K562 (cell line): ENCODE results near the gene ARMH3. TPM values are rescaled to one million over a fixed set of nuclear protein-coding genes. Genes with fewer than 3 reads are reported as not detected.

Experiments
- ADNP ChIP-seq: fragments of 200-800 bp; sonication (Bioruptor generic); IDR thresholded peaks from 2 replicates; pipeline ENCODE4 v1.6.1; 2016; ENCODE audit warnings: missing genetic modification characterization, missing compliant biosample characterization
- ATF7 ChIP-seq: fragments of 450-650 bp; IDR thresholded peaks from 2 replicates; pipeline ENCODE4 v1.7.1; 2014; ENCODE audit warnings: mild to moderate bottlenecking, moderate library complexity
- ELF2 ChIP-seq: fragments of 250-450 bp; sonication (Bioruptor Pico); IDR thresholded peaks from 2 replicates; pipeline ENCODE4 v1.5.0; 2021; ENCODE audit warnings: mild to moderate bottlenecking
- KLF6 ChIP-seq: fragments of 250-450 bp; sonication (Bioruptor Pico); IDR thresholded peaks from 2 replicates; pipeline ENCODE4 v1.4.0; 2020; ENCODE audit warnings: mild to moderate bottlenecking, moderate library complexity, borderline replicate concordance
- LEF1 ChIP-seq: fragments of 450-650 bp; IDR thresholded peaks from 2 replicates; pipeline ENCODE4 v1.6.1; 2016; ENCODE audit warnings: mild to moderate bottlenecking
- NCOA1 ChIP-seq: fragments of 450-650 bp; IDR thresholded peaks from 2 replicates; pipeline ENCODE4 v1.6.1; 2016; ENCODE audit warnings: low read depth
- NRF1 ChIP-seq, 2 experiments: fragments of 450-650 bp; IDR thresholded peaks in 1 of 2; conservative IDR thresholded peaks in 1 of 2; 2 replicates each; pipeline ENCODE4 v1.6.1; 2014; ENCODE audit warnings: mild to moderate bottlenecking in 2 of 2
- OTX1 ChIP-seq: fragments of 450-650 bp; formaldehyde crosslinking; IDR thresholded peaks from 2 replicates; pipeline ENCODE4 v1.4.0; 2022; ENCODE audit warnings: mild to moderate bottlenecking
- SUPT5H ChIP-seq: fragments of 450-650 bp; IDR thresholded peaks from 2 replicates; pipeline ENCODE4 v1.6.1; 2016
- polyA plus RNA-seq, 8 experiments: library from polyadenylated mRNA; depleted of rRNA in 4 of 8; stranded (reverse) in 5 of 8; unstranded in 3 of 8; fragments of >200 nt; fragmentation: Nextera tagmentation in 2 of 8; fragmentation: Illumina TruSeq in 1 of 8; extraction: Ambion mirVana in 2 of 8; extraction: Trizol in 1 of 8; gene quantifications; 2 replicates each; pipeline versions ENCODE4 v1.2.1 to v1.2.3, GENCODE V29; 2011 to 2014; ENCODE audit warnings: inconsistent platforms in 1 of 8, missing spikeins in 1 of 8
- total RNA-seq, 7 experiments: library from RNA; depleted of rRNA in 6 of 7; stranded (reverse); fragments of >200 nt in 6 of 7; fragmentation: Illumina TruSeq in 2 of 7; extraction: Trizol in 2 of 7; gene quantifications; 2 replicates each; pipeline versions ENCODE4 v1.2.1 to v1.2.3, GENCODE V29; 2011 to 2021; ENCODE audit warnings: low replicate concordance in 1 of 7
- TF ChIP-seq, protein P1 (sequence below): fragments of 250-450 bp; sonication (Bioruptor Pico); IDR thresholded peaks from 2 replicates; pipeline ENCODE4 v1.8.0; 2022; ENCODE audit warnings: moderate library complexity, mild to moderate bottlenecking, inconsistent platforms
- TF ChIP-seq, protein P2 (sequence below): sonication (generic); formaldehyde crosslinking; IDR thresholded peaks from 2 replicates; pipeline ENCODE4 v1.8.0; 2022; ENCODE audit warnings: missing genetic modification reagents, mild to moderate bottlenecking, borderline replicate concordance
- TF ChIP-seq, protein P3 (sequence below), 2 experiments: IDR thresholded peaks; 2 replicates each; pipeline ENCODE4 v1.6.1; 2012; ENCODE audit warnings: improper control_type of control experiment in 2 of 2, low read depth in 2 of 2, low read length in 2 of 2, borderline replicate concordance in 1 of 2
- TF ChIP-seq, protein P4 (sequence below): fragments of 450-650 bp; IDR thresholded peaks from 2 replicates; pipeline ENCODE4 v1.6.1; 2016; ENCODE audit warnings: low read depth

Gene ARMH3
- total and polyA plus RNA-seq, 9 of the 15 experiments (the other 6 are each of a cell fraction or from before 2014, with no cell fraction given), result 0.29 to 0.73 TPM; not detected in 7

DNA sequence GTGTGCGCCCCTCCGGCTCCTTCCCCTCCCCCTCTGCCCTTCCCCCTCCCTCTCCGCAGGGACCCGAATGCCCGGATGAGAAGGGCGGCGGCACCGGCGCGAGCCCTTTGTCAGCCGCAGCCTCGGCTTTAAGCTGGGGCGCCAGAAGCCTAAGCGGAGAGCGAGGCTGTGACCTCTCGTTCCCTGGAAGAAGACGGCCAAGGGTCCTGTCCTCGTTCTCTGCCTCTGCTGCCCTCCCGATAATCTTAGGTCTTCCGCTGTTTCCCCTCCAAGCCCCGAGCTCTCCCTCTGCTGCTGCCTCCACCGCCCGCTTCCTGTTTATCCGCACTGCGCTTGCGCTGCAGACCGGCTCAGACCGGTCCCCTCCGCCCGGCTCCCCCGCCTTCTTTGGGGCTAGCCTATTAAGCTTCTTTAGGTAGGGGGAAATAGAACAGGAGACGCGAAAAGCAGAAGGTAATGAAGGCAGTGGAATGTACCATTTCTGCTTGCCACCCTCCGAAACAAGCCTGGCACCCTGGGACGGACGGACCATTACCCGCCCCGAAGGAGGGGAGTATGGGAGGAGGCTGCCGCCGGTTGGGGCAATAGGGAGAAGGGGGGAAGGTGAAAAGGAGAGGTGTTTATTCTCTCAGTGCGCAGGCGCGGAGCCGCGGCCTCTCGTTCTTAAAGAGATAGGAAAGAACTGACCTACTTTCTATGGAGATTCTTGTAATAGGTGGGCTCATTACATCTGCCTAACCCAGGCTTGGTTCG is 237.7 kb downstream of the ARMH3 start, which contains the start of gene OGA (continued):
- TF ChIP-seq NCOA1 (peak; percentile 65), ATF7 (peak; percentile 100), SUPT5H (peak; percentile 97), ADNP (tag) (no peak), KLF6 (CRISPR knock-in tag) (peak; percentile 48; the same call in 1 of the 2 replicates), LEF1 (peak; percentile 96), OTX1 (CRISPR knock-in tag) (peak; percentile 64; the same call in 1 of the 2 replicates), NRF1 (conservative IDR thresholded peaks at IDR 0.05 in 1 of 2, IDR thresholded peaks at IDR 0.05 in 1 of 2) (peak; percentile 97), ELF2 (CRISPR knock-in tag) (peak; percentile 80)
- TF ChIP-seq, protein P1, sequence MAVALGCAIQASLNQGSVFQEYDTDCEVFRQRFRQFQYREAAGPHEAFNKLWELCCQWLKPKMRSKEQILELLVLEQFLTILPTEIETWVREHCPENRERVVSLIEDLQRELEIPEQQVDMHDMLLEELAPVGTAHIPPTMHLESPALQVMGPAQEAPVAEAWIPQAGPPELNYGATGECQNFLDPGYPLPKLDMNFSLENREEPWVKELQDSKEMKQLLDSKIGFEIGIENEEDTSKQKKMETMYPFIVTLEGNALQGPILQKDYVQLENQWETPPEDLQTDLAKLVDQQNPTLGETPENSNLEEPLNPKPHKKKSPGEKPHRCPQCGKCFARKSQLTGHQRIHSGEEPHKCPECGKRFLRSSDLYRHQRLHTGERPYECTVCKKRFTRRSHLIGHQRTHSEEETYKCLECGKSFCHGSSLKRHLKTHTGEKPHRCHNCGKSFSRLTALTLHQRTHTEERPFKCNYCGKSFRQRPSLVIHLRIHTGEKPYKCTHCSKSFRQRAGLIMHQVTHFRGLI (CRISPR knock-in tag), result no peak
- TF ChIP-seq, protein P2, sequence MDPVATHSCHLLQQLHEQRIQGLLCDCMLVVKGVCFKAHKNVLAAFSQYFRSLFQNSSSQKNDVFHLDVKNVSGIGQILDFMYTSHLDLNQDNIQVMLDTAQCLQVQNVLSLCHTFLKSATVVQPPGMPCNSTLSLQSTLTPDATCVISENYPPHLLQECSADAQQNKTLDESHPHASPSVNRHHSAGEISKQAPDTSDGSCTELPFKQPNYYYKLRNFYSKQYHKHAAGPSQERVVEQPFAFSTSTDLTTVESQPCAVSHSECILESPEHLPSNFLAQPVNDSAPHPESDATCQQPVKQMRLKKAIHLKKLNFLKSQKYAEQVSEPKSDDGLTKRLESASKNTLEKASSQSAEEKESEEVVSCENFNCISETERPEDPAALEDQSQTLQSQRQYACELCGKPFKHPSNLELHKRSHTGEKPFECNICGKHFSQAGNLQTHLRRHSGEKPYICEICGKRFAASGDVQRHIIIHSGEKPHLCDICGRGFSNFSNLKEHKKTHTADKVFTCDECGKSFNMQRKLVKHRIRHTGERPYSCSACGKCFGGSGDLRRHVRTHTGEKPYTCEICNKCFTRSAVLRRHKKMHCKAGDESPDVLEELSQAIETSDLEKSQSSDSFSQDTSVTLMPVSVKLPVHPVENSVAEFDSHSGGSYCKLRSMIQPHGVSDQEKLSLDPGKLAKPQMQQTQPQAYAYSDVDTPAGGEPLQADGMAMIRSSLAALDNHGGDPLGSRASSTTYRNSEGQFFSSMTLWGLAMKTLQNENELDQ (CRISPR knock-in tag), result no peak
- TF ChIP-seq, protein P3, sequence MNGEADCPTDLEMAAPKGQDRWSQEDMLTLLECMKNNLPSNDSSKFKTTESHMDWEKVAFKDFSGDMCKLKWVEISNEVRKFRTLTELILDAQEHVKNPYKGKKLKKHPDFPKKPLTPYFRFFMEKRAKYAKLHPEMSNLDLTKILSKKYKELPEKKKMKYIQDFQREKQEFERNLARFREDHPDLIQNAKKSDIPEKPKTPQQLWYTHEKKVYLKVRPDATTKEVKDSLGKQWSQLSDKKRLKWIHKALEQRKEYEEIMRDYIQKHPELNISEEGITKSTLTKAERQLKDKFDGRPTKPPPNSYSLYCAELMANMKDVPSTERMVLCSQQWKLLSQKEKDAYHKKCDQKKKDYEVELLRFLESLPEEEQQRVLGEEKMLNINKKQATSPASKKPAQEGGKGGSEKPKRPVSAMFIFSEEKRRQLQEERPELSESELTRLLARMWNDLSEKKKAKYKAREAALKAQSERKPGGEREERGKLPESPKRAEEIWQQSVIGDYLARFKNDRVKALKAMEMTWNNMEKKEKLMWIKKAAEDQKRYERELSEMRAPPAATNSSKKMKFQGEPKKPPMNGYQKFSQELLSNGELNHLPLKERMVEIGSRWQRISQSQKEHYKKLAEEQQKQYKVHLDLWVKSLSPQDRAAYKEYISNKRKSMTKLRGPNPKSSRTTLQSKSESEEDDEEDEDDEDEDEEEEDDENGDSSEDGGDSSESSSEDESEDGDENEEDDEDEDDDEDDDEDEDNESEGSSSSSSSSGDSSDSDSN (IDR thresholded peaks at IDR 0.05; ENCODE audit: borderline replicate concordance in 1 of 2, low read depth in 2 of 2, low read length in 2 of 2), result 0 out of 4 replicates have a peak, but pooled peaks of 1 of the 2 experiments have one; percentile 23
- TF ChIP-seq, protein P4, sequence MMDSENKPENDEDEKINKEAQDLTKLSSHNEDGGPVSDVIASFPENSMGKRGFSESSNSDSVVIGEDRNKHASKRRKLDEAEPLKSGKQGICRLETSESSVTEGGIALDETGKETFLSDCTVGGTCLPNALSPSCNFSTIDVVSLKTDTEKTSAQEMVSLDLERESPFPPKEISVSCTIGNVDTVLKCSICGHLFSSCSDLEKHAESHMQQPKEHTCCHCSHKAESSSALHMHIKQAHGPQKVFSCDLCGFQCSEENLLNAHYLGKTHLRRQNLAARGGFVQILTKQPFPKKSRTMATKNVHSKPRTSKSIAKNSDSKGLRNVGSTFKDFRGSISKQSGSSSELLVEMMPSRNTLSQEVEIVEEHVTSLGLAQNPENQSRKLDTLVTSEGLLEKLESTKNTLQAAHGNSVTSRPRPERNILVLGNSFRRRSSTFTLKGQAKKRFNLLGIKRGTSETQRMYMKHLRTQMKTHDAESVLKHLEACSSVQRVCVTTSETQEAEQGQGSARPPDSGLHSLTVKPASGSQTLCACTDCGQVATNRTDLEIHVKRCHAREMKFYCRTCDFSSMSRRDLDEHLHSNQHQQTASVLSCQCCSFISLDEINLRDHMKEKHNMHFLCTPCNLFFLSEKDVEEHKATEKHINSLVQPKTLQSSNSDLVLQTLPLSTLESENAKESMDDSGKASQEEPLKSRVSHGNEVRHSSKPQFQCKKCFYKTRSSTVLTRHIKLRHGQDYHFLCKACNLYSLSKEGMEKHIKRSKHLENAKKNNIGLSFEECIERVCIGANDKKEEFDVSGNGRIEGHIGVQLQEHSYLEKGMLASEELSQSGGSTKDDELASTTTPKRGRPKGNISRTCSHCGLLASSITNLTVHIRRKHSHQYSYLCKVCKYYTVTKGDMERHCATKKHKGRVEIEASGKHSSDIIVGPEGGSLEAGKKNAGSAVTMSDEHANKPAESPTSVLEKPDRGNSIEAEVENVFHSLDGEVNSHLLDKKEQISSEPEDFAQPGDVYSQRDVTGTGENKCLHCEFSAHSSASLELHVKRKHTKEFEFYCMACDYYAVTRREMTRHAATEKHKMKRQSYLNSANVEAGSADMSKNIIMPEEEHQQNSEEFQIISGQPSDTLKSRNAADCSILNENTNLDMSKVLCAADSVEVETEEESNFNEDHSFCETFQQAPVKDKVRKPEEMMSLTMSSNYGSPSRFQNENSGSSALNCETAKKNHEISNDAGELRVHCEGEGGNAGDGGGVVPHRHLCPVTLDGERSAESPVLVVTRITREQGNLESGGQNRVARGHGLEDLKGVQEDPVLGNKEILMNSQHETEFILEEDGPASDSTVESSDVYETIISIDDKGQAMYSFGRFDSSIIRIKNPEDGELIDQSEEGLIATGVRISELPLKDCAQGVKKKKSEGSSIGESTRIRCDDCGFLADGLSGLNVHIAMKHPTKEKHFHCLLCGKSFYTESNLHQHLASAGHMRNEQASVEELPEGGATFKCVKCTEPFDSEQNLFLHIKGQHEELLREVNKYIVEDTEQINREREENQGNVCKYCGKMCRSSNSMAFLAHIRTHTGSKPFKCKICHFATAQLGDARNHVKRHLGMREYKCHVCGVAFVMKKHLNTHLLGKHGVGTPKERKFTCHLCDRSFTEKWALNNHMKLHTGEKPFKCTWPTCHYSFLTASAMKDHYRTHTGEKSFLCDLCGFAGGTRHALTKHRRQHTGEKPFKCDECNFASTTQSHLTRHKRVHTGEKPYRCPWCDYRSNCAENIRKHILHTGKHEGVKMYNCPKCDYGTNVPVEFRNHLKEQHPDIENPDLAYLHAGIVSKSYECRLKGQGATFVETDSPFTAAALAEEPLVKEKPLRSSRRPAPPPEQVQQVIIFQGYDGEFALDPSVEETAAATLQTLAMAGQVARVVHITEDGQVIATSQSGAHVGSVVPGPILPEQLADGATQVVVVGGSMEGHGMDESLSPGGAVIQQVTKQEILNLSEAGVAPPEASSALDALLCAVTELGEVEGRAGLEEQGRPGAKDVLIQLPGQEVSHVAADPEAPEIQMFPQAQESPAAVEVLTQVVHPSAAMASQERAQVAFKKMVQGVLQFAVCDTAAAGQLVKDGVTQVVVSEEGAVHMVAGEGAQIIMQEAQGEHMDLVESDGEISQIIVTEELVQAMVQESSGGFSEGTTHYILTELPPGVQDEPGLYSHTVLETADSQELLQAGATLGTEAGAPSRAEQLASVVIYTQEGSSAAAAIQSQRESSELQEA, result 0 out of 2 replicates have a peak, but pooled peaks have one; percentile 37
